Cardiac muscle cell (in vitro differentiated cells and primary cell): ENCODE results near the gene CCDC73. TPM values are rescaled to one million over a fixed set of nuclear protein-coding genes. Genes with fewer than 3 reads are reported as not detected.
"Not testable (repeated sequence)": the region's sequence is repeated elsewhere in the genome, so short reads cannot be mapped to it uniquely, and the experiment has no call there.

ENCODE experiments used
- DNase-seq, 2 donors: peaks; one replicate each; pipeline versions ENCODE4 v3.0.0 to v3.0.0-alpha.2; 2010 to 2017; ENCODE audit warnings: low read depth in 1 of 2, low spot score in 1 of 2
- H3K27ac ChIP-seq: fragments of 200-600 bp; sonication (generic); 2 replicates; pipeline ENCODE4 v1.5.1; 2016
- H3K27me3 ChIP-seq: fragments of 200-600 bp; sonication (generic); 2 replicates; pipeline ENCODE4 v1.6.0; 2016; ENCODE audit warnings: control low read depth
- H3K36me3 ChIP-seq: fragments of 200-600 bp; sonication (generic); 2 replicates; pipeline ENCODE4 v1.5.1; 2016; ENCODE audit warnings: control low read depth
- H3K4me1 ChIP-seq: fragments of 200-600 bp; sonication (generic); 2 replicates; pipeline ENCODE4 v1.8.1; 2017; ENCODE audit warnings: low read depth, mild to moderate bottlenecking, mixed run types
- H3K4me3 ChIP-seq: fragments of 200-600 bp; sonication (generic); 2 replicates; pipeline ENCODE4 v1.5.1; 2016; ENCODE audit warnings: mild to moderate bottlenecking
- H3K9me3 ChIP-seq: fragments of 200-600 bp; sonication (generic); 2 replicates; pipeline ENCODE4 v1.5.1; 2017; ENCODE audit warnings: low read depth, mild to moderate bottlenecking, control low read depth
- polyA plus RNA-seq: library from polyadenylated mRNA; unstranded; fragments of >200 nt; fragmentation: Nextera tagmentation; extraction: Ambion mirVana; gene quantifications from 2 replicates; pipeline ENCODE4 v1.2.1, GENCODE V29; 2016
- total RNA-seq: library from RNA; depleted of rRNA; stranded (reverse); fragments of >200 nt; gene quantifications from 2 replicates; pipeline ENCODE4 v1.2.3, GENCODE V29; 2016
- TF ChIP-seq, protein P1 (sequence below): IDR thresholded peaks from 2 replicates; pipeline ENCODE4 v1.5.1; 2012; ENCODE audit warnings: low read depth, mild to moderate bottlenecking, low read length

Gene CCDC73
- total and polyA plus RNA-seq, 2 experiments from 2014 or later = 0.76 TPM; not detected in 1

DNA sequence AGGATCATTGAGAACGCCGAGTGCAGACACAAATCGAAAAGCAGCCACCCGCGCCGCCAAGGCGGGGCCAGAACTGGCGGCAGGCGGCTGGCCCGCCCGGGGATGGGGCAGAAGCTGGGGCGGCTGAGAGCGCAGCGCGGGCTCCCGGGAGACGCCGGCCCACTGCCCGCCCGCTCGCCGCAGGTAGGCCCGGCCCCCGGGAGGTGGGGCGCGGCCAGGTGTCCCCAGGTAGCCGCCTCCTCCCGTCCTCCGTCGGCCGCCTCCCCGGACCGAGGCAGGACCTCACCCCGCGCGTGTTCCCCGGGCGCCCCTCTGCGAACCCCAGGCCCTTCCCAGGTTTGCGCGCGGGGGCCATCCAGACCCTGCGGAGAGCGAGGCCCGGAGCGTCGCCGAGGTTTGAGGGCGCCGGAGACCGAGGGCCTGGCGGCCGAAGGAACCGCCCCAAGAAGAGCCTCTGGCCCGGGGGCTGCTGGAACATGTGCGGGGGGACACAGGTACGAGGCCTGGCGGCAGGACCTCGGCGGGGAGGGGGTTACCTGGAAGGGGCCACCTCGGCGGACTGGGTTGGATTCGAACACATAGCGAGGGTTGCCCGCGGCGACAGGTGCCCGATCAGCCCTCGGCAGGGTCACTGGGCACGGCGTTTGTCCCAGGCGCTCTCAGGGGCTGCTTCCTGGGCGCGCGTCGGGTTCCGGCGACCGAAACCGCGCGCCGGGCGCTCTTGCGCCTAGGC, 35.4 kb upstream of the CCDC73 start, which contains the start of gene PRRG4:
PRRG4 (plus strand) TSS at position 248 of the 733 bp plus-strand sequence. CDS start 603 bp downstream, outside the sequence.
- Histone ChIP-seq H3K4me3 (peak within 1 kb of the TSS; percentile 33), H3K36me3 (no peaks in the 10 kb centered on the region), H3K4me1 (no peaks in the 10 kb centered on the region), H3K9me3 (no peaks in the 10 kb centered on the region), H3K27ac (no peak within 1 kb of the TSS), H3K27me3 (peaks cover 54% of the 10 kb centered on the region)
- TF ChIP-seq, protein P1, sequence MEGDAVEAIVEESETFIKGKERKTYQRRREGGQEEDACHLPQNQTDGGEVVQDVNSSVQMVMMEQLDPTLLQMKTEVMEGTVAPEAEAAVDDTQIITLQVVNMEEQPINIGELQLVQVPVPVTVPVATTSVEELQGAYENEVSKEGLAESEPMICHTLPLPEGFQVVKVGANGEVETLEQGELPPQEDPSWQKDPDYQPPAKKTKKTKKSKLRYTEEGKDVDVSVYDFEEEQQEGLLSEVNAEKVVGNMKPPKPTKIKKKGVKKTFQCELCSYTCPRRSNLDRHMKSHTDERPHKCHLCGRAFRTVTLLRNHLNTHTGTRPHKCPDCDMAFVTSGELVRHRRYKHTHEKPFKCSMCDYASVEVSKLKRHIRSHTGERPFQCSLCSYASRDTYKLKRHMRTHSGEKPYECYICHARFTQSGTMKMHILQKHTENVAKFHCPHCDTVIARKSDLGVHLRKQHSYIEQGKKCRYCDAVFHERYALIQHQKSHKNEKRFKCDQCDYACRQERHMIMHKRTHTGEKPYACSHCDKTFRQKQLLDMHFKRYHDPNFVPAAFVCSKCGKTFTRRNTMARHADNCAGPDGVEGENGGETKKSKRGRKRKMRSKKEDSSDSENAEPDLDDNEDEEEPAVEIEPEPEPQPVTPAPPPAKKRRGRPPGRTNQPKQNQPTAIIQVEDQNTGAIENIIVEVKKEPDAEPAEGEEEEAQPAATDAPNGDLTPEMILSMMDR = no peak
- peak; percentile 57 to 62 for DNase-seq

DNA sequence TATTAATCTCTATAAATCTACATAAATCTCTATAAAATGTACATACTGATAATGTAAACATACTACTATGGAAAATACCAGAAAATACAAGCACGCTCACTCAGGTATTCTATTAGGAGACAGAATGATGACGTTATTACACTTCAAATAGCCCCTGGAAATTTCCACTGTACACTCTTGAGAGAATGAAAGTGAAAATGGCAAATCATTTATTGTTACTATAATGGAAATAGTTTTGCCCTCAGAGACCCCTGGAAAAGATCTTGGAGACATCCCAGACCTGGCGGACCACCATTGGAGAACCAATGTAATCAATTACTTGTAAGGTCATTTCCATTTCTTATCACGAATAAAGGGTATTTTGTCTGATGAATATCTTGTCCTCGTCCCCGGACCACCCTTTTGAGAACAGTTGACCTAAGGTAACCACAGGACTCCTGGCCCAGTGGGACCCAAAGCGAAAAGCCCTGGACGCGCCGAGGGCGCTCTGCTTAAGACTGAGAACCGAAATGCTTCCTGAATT, 34.8 kb upstream of the CCDC73 start:
- Histone ChIP-seq H3K36me3 (no peaks in the 10 kb centered on the region), H3K27ac (no peak overlapping the region), H3K27me3 (peaks cover 54% of the 10 kb centered on the region), H3K4me1 (no peaks in the 10 kb centered on the region), H3K9me3 (no peaks in the 10 kb centered on the region), H3K4me3 (peak overlapping the region; percentile 33)
- TF ChIP-seq, protein P1 = no peak
- DNase-seq = no peak

DNA sequence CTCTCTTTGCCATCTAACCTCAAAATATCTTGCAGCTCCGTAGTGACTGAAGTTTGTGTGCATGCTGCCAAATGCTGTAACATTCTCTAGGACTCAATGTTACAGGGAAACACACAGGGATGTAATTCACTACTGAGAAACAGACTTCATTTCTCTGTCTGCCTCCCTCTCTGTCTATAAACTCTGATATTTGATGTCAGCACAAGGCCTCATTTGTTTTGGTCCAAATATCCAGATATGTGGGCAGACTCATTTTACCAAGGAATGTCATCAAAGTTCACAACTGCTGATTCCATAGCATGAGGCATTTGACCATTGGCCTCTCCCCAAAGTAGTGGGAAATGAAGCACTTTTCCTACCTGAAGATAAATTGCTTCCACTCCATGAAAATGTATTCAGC, 32.8 kb upstream of the CCDC73 start:
- H3K4me3 ChIP-seq = no peak overlapping the region
- TF ChIP-seq, protein P1 = no peak
- H3K36me3 ChIP-seq = no peaks in the 10 kb centered on the region
- no peak for DNase-seq
- peaks cover 44% of the 10 kb centered on the region for H3K27me3 ChIP-seq
- H3K27ac ChIP-seq = no peak overlapping the region
- no peaks in the 10 kb centered on the region for H3K9me3 ChIP-seq
- H3K4me1 ChIP-seq = no peaks in the 10 kb centered on the region

DNA sequence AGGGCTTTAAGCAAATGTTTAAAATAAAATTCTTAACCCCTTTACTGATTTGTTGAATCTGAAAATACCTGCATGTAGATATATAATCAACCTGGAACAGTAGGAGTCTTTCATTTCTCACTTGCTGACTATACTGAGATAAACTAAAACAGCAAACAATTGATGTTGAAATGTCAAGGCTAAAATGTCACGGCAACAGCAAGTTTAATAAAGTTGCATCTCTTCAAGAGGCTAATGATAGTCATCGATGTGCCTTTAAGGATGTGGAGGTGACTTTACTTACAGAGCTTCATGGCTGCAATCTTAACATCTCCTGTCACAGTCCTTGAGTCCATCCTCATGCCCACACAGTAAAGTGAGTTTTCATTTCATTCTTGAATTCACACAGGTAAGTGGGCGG, 31.7 kb upstream of the CCDC73 start:
- DNase-seq = no peak
- TF ChIP-seq, protein P1 = no peak
- Histone ChIP-seq H3K27me3 (peaks cover 37% of the 10 kb centered on the region), H3K9me3 (no peaks in the 10 kb centered on the region), H3K27ac (no peak overlapping the region), H3K4me3 (no peak overlapping the region), H3K36me3 (no peaks in the 10 kb centered on the region), H3K4me1 (no peaks in the 10 kb centered on the region)

DNA sequence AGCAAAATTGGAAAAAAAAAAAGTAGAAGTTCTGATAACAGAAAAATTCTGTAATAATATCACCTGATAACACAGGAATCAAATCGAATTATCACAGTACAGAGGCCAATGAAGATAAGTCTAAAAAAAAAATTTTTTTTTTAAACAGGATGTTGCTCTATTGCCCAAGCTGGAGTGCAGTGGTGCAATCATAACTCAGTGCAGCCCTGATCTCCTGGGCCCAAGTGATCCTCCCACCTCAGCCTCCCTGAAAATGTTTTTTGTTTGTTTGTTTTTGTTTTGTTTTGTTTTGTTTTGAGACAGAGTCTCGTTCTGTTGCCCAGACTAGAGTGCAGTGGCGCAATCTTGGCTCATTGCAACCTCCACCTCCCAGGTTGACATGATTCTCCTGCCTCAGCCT, 29.2 kb upstream of the CCDC73 start:
- not testable (repeated sequence) for H3K9me3 ChIP-seq, H3K36me3 ChIP-seq, H3K4me3 ChIP-seq, H3K27ac ChIP-seq, H3K4me1 ChIP-seq, DNase-seq
- H3K27me3 ChIP-seq = peaks cover 13% of the 10 kb centered on the region

DNA sequence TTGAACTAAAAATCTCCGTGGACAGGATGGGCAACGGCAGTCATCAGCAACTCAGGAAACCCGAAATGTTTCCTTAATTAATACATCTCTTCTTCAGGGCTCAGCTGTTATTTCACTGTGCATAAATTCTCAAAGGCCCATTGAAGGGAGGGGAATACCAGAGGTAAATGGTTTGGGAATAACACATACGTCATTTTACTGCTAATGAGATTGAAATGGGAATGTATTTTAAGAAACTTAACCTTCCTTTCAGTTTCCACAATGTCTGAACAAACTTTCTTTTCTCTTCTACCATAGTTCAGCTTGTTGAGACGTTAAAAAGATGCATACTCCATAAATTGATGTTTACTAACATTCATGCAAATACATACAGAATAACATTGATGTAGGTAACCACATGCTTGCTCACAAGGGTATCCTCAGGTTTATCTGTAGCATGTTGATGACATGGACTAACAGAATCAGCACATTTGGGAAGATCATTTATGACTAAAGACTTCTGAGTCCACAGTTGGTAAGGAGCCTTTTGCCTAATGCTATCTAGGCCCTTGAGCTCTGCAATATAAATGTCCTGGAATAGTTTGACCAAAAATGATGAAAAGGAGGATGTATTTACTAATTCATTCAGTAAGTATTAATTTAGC, 27.6 kb upstream of the CCDC73 start:
- Histone ChIP-seq H3K9me3 (no peaks in the 10 kb centered on the region), H3K4me3 (no peak overlapping the region), H3K27me3 (no peaks in the 10 kb centered on the region), H3K27ac (no peak overlapping the region), H3K4me1 (no peaks in the 10 kb centered on the region), H3K36me3 (no peaks in the 10 kb centered on the region)
- DNase-seq = no peak
- TF ChIP-seq, protein P1 = no peak
